HT-29 (cell line): ENCODE measurements around the gene INHBA. TPM values are rescaled to one million over a fixed set of nuclear protein-coding genes. Genes with fewer than 3 reads are reported as not detected.

Experiments used
- DNase-seq: peaks from one replicate; pipeline ENCODE4 v3.0.0-alpha.2; 2015; ENCODE audit warnings: low spot score
- total RNA-seq: library from RNA; depleted of rRNA; stranded (reverse); fragments of >200 nt; shearing (Covaris generic); gene quantifications from 2 replicates; pipeline ENCODE4 v1.2.3, GENCODE V29; 2014

INHBA gene
- total RNA-seq, 1 experiment from 2014 or later: not detected

DNA sequence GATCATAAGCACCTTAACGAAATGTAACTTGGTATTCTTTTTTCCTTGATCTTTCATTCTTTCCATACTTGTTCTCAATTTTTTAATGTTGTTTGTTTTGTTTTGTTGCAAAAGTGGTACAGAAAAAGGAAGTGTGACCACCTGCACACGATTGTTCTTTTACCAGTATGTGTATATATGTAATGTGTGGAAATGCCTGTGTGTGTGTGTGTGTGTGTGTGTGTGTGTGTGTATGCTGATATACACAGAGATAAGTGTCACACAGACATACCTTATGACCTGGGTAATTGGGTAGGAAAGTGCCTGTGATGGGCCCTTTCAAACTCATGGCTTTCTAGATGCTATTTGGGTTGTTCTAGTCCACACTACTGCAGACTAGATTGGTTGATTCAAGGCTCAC is 14.0 kb downstream of the INHBA start:
- no peak for DNase-seq

DNA sequence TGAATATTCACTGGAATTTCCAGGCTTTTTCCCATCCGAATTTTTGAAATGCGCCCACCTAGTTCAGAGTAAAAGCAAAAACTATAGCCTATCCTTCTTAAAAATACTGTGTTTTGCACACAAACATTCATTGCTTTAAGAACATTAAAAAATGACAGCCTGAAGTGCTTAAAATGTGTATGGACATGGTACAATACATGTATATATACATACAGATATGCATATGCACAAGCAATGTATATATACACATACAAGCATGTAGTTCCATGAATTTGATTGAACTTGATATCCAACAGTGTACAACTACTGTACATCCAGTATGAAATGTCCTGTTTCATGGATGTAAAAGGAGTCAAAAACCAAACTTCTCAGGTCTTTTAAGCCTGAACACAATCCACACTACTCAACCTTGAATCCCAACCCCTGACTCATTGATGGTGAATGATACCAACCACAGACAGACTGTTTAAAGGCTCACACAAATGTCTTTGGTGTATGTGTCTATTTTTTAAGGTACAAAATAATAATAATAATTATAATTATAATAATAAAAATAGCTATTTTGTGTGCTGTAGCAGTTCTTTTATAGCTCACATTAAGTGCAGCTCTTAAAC is 14.8 kb downstream of the INHBA start:
- DNase-seq: no peak

GRCh38 chr7:41685684-41686083 is 17.2 kb downstream of the INHBA start:
- DNase-seq: no peak

DNA sequence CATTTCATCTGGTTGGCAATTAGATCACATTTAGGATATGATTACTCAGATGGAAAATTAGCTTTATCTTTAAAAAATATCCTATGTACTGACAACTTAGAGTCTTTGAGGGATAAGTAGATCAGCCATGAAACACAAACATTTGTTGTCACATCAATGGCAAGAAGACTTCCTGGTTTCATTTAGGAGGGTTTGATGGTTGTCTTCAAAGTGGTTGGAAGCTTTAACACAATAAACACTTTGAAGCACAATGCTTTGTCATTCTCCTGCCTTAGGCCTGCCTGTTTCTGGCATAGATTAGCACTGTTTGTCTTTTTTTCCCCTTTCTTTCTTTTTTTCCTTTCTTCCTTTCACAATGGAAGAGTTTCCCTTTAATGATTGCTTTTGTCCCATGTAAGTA is 20.5 kb downstream of the INHBA start:
- no peak for DNase-seq

DNA sequence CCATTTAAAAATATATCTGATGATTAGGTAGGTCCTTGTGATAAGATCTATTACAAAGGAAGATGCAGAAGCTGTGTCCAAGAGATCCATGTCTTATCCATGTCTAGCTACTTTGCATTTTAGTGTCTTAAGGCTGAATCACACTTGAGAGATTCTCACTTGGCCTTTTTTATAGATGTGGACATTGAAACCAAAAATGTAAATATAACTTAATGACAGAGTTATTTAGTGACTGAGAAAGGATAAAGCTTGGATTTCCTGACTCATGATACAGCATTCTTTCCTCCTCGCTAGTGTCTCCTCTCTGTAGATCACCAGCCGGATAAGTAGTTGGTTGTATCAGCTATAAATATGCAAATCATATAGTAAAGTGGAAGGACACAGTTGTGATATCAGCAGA is 23.3 kb downstream of the INHBA start:
- no peak for DNase-seq

DNA sequence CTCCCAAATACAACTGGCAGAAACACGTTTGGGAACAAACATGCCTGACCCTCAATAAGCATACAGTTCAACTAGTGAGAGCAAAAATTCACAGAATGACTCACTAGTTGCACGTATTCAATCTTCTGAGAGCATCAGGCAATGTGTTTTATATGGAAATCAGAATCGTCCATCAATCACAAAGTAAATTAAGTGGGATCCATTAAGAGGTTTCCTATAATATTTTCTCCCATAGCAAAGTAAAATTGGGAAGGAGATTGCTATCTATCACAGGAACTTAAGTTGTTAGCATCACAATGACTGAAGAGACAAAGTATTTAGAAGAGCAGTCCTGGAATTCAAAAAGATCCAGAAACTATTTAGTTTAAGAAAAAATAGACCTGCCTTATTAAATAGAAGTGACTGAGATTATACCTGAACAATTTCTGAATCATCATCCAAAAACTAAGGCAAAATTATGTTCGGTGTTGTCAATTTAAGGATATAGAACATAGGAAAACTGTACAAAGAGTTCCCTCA is 28.3 kb downstream of the INHBA start:
- no peak for DNase-seq

DNA sequence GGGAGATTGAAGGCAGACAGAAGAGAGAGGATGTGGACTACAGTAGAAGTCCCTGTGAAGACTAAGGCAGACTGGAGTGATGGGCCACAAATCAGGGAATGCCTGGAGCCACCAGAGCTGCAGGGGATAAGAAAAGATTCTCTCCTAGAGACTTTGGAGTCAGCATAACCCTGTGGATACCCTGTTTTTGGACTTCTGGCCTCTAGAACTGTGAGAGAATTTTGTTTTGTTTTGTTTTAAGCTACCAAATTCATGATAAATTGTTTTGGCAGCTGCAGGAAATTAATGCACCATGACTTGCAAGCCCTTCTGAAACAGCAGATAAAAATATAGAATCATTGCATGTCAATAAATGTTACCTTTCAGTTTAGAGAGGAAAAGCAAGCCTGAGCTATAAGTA is 41.3 kb downstream of the INHBA start:
- DNase-seq: no peak

DNA sequence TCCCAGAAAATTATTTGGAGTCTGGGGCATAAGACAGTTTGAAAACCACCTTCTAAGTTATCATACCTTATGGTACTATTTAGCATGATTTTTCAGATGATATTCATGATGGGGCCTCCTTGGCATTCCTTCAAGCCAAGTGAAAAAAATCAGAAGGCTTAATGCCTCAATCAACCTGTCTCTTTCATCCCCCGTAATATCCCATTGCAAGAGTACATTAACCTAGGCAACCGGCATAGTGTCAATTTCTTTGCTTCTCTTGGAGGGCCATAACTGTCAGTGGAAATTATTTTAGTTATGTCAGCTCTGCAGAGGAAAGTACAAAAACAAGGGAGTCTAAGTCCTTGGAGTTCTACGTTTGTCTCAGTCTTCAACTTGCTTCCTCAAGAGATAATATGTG is 43.4 kb downstream of the INHBA start:
- DNase-seq: no peak

DNA sequence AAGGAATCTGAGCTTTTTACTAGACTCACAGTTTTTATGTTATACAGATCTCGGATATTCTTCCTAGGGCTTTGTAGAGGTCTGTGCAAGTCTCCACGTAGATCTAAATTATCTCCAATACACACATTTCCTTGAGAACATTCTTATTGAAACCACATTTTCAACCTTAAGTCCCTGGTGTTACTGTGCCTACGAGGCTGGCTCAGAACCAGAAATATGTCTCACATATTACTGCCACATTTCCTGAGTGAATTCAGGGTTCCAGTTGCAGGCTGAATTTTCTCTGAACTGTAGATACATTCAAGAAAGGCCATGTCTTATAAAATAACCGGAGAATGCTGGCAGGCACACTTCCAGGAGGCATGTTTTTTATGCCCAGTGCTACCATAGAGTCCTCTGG is 46.5 kb downstream of the INHBA start:
- no peak for DNase-seq

- no peak for DNase-seq
These were observed 47.5 kb downstream of the INHBA start for GRCh38 chr7:41655426-41655825.

- no peak for DNase-seq
These were observed 50.6 kb downstream of the INHBA start for GRCh38 chr7:41652267-41652666.

GRCh38 chr7:41648501-41648900 is 54.4 kb downstream of the INHBA start:
- no peak for DNase-seq

DNA sequence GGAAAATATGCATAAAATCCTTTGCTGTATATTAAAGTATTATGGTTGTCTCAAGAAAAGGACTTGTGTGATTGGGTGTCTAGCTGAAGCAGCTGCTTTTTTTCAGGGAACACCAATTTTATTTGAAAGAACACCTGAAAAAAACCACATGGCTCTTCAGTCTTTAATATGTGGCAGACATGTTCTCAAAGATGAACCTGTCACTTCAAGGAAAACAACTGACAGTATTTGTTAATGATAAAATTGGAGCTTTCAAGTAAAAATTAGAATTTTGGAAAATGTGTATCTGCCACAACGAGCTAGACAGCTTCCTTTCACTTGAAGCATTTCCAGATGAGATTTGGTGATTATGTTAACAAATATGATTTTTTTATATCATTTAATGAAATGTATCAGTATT is 59.3 kb downstream of the INHBA start:
- DNase-seq: no peak

DNA sequence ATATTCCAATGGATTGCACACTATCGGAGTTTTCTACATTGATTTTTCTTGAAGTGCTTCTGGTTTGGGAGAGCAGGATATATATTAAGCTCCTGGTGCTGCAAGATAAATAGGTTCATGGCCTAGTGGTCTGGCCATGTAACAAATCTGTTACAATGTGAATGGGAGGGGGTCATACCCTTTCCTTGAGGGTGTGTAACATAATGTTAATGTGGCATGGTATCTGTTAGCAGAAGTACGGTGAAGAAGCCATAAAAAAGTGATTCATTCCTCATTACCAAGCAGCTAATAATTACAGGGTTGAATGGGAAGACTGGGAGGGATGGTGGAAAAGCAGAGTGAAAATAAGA is 61.2 kb downstream of the INHBA start:
- no peak for DNase-seq

DNA sequence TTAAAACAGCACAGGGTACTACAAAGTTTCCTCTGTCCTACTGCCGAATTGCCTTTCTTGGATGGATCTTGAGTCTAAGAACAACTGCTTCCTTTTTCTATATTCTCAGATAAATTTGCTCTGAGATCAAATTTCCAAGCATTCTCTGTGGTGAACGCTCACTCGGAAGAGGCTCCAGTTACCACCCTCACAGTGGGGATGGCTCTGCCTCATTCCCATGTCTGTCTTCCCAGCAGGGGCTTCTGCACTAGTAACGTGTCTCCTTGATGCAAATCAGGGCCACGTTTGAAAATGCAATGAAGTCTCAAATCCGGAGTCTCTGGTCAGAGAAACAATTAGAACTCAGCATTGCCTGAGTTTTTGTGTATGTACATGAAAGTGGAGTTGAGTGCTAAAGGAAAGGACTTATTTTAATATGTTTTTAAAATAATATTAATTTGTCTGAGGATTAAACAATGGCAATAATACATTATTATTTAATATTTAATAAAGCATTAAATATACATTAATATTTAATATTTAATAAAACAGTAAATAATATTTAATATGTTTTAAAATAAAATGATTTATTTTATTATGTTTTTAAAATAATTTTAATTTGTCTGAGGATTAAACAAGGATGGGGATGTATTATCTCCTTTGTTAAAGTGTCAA is 61.8 kb downstream of the INHBA start:
- no peak for DNase-seq

DNA sequence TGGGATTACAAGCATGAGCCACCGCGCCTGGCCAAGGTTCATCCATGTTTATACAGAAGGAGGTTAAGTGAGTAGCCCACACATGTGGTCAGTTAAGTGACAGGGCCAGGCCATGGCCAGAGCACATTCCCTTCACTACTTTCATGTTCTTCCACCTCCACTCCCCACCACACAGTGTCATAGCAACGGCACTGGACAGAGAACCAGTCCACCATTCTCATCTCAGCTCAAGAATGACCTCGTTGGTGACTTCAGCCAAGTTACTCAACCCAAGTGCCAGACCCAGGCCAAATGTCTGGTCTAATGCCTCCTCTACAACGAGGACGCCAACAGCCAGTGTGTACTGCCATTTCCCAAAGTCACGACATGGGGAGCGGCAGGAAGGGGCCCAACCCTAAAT is 62.4 kb downstream of the INHBA start:
- no peak for DNase-seq

GRCh38 chr7:41637049-41637448 is 65.8 kb downstream of the INHBA start:
- no peak for DNase-seq
